Measurements from ENCODE around the gene ADAP1. TPM values are rescaled to one million over a fixed set of nuclear protein-coding genes. Genes with fewer than 3 reads are reported as not detected.

Gene ADAP1
- total RNA-seq, 1 donor from 2014 or later, result 1.6 TPM

DNA sequence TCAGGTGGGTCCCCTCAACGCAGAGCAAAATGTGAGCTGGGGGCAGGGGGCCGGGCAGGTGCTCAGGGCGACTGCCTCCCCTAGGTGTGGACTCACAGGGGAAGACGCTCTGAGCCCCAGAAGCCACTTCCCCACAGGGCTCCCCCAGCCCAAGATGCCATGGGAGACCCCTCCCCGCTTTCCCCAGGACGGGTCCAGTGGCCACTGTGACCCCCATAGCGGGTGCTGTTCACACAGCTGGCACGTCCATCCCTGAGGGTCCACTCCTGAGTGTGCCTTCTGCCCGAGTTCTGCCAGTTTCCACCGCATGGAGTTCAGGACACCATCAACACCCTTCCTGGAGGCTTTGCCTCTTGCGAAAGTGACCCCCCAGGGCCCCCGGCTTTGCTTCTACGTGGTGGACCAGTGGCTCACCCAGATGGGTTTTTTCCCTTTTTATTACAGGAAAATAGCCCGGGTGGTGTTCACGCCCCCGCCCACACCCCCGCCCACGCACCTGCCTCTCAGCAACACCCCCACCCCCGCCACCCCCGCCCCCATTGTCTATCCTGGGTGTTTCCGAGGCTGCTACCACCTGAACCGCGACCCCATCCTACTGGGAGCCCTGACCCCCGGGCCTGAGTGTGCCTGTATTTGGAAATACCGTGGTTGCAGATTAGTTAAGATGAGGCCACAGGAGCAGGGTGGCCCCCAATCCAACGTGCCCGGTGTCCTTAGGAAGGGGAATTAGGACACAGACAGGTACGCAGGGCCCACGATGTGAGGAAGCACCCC, 32.0 kb downstream of the ADAP1 start:
- no peak for DNase-seq

DNA sequence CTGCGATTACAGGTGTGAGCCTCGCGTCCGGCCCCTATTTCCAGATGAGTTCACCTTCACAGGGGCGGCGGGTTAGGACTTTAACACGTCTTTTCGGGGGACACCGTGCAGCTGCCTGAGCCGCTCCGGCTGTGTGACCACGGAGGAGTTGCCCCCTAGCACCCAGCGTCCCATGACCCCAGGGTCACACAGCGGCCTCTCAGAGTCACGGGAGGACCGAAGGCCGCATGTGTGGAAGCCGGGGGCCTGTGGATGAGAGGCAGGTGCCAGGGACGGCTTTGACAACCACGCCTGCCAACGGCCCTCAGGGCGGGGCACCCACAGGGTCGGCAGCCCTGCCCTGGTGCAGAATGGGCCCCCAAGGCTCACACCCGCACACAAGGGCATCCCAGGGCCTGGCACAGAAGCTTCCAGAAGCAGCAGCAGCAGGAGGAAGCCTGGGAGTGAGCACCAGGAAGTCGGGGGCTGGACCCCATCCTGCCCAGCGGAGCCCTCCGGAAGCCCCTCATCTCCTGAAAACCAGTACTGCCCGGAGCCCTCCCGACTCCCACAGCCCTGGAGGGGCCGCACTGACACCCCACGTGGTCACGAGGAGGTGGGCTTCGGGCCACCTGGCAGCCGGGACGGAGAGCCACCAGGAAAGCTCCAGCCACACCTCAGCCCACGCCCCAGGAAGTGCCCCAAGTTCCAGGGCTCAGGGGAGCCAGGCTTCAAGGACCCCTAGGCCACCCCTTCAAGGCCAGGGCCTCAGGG, 32.7 kb downstream of the ADAP1 start:
- no peak for DNase-seq

DNA sequence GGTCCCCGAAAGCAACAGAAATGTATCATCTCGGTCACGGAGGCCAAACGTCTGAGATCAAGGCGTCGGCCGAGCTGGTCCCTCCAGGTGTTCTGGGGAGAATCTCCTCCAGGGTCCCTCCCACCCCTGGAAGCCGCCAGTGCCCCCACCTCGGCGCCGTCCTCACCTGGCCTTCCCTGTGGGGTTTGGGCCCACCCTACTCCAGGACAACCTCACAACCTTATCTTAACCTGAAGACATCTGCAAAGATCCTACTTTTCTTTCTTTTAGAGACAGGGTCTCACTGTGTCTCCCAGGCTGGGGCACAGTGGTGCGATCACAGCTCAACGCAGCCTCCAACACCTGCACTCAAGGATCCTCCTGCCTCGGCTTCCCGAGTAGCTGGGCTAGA, 33.4 kb downstream of the ADAP1 start:
- DNase-seq, result no peak

DNA sequence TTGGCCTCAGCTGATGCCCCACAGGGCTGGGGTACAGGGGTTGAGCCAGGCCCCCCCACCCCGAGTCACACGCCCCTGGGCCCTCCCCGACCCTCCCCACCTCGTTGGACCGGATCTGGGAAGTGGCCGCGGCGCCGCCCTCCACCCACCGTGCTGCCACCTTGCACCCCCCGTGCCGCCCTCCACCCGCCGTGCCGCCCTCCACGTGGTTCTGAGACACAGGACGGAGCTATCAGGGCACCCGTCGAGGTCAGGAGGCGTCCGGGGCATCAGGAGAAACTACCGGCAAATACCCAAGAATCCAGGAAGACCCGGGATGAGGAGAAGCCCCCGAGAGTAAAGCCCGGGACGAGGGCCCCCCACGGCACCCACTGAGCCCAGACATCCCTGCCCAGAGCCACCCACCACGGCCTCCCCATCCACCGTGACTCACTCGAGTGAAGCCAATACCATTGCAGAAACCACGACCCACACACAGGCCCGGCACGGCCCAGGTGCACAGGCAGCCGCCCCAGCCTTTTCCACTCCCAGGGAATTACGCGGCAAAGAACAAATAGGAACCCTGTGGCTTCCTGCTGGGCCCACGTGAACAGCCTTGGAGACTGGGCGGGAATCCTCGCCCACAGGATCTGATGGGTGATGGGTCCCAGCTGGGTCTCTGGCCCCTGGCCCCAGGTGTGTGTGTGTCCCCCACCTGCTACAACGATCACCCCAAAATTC, 34.0 kb downstream of the ADAP1 start:
- no peak for DNase-seq

DNA sequence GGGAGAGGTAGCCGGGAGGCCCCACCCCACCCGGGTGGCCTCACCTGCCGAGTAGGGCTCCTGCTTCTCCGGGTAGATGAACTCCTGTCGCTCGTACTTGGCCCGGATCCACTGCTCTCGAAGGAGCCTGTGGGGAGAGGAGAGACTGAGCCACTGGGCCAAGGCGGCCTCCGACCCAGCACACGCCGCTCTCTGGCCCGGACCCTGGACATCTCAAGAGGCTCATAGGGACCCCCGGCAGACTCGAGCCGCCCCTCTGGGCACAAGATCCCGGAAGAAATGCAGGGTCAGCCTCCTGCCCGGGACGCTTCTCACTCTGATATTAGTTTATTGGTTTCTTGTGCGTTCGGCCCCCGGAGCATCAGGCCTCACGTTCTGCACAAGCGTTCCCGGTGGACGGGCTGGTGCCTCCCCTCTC, 34.5 kb downstream of the ADAP1 start:
- no peak for DNase-seq

DNA sequence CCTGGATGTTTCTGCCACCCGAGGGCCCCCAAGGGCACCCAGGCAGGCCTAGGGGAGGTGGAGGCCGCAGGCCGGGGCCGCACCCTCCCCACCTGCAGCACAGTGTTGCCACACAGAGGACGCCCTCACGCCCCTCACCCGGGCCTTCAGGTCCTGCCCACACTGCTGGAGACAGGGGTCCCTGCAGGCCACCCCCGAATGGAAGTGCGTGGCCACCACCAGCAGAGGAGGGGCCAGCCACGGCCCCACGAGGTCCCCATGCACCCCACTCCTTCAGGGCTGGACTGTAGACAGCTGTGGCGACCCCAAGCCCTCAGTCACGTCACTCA, 35.4 kb downstream of the ADAP1 start:
- no peak for DNase-seq

DNA sequence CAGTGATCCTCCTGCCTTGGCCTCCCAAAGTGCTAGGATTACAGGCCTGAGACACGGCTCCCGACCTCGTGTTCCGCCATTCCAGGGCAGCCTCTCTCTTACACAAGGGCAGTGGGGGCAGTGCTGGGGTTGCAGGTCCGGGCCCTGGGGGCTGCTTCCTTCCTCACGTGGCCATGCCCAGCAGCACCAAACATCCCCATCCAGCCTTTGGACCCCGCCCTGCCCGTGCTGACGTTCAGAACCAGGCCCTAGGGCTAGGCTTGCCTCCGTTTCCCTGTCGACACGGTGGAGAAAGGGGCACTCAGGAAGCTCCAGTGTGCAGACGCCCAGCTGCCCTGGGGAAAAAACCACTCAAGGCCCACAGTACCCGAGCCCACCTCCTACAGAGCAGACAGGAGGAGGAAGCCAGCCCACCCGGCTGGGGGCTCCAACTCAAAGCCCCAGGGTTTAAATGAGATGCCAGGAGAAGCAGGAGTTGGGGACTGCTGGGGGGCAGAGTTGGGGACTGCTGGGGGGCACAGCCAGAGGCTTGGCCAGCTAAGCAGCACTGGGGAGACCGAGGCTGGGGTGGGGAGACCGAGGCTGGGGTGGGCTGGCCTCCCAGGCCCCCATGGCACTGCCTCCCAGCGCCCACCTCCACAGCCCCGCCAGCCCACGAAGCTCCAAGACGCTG, 35.9 kb downstream of the ADAP1 start:
- no peak for DNase-seq

DNA sequence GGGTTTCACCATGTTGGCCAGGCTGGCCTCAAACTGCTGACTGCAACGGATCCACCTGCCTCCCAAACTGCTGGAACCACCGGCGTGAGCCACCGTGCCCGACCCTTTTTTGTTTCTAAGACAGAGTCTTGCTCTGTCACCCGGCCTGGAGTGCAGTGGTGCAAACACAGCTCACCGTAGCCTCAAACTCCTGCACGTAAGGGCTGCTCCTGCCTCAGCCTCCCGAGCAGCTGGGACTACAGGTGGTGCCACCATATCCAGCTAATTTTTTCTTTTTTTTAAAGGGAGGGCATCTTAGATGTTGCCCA, 36.4 kb downstream of the ADAP1 start:
- no peak for DNase-seq

DNA sequence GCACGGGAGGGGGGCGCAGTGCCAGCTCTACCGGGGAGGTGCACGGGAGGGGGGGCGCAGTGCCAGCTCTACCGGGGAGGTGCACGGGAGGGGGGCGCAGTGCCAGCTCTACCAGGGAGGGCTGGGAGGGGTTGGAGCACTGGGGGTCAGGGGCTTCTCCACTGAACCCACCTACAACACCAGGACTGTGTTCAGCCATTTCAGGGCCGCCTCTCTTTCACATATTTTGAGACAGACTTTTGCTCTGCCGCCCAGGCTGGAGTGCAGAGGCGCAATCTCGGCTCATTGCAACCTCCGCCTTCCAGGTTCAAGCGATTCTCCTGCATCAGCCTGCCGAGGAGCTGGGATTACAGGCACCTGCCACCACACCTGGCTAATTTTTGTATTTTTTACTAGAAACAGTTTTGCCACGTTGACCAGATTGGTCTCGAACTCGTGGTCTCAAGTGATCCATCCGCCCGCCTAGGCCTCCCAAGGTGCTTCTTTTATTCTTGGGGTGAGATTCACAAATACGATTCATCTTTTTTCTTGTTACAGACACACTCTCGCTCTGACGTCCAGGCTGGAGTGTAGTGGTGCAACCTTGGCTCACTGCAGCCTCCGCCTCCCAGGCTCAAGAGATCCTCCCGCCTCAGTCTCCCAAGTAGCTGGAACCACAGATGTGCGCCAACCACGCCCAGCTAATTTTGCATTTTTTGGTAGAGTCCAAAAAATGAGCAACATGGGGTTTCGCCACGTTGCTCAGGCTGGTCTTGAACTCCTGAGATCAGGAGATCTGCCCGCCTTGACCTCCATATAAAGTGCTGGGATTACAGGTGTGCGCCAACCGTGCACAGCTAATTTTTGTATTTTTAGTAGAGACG, 37.0 kb downstream of the ADAP1 start:
- DNase-seq, result no peak

DNA sequence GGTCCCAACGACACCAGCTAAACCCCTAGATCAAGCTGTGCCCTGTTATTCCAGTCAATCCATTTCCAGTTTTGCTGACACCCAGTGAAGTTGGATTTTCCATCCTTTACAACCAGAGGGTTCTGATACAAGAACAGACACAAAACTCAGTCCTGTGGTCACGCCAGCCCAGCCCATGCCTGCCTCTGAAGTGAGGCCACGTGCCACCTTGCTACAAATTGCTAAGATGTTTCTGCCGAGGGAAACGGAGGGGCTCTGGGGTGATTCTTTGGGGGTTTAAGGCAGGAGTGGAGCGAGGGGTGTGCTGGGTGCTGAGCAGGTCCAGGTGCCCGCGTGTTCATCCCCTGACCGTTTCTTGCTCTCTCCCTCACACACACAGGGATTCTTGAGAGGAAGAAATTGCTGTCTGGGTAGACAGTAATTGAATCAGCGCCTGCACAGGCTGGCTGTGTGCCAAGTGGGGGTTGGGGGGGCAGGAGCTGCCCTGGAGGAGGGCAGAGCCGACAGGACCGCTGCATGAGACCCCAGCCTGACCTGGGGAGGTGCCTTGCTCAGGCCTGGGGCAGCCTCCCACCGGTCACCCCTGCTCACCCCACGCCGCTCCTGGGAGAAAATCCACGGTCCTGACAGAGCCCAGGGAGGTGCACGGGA, 38.1 kb downstream of the ADAP1 start:
- peak; percentile 34 for DNase-seq

DNA sequence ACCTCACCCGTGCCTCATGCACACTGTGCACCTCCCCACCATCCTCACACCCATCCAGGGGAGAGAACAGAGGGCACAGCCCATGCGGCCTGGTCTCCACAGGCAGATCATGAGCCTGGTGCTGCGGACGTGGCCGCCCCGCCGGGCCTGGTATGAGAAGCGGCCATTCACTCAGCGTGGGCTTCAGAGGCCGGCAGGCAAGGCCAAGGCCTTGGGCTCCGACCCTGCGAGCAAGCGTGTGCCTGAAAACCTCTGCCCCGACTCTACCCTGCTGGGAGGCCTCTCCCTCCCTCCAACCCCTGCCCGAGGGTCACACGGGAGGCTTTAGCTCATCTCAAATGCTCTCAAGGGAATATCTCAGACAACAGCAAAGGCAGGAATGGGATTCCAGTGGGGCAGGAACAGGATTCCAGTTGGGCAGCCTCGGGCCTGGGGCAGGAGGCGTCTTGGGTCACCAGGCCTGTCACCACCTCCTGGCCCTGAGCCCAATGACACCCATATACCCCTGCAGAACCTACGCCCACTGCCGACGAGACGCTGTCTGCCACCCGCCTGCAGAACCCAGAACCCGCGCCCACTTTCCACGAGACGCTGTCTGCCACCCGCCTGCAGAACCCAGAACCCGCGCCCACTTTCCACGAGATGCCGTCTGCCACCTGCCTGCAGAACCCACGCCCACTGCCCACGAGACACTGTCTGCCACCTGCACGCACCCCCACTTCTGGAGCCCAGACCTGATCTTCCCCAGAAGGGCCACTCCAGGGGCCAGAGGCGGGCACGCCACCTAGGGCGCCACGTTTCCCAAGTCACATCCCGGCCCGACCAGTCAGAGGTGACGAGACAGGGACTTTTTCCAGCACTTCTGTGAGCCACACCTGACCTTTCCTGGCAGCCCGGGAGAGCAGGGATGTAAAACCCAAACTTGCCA, 38.9 kb downstream of the ADAP1 start:
- no peak for DNase-seq

DNA sequence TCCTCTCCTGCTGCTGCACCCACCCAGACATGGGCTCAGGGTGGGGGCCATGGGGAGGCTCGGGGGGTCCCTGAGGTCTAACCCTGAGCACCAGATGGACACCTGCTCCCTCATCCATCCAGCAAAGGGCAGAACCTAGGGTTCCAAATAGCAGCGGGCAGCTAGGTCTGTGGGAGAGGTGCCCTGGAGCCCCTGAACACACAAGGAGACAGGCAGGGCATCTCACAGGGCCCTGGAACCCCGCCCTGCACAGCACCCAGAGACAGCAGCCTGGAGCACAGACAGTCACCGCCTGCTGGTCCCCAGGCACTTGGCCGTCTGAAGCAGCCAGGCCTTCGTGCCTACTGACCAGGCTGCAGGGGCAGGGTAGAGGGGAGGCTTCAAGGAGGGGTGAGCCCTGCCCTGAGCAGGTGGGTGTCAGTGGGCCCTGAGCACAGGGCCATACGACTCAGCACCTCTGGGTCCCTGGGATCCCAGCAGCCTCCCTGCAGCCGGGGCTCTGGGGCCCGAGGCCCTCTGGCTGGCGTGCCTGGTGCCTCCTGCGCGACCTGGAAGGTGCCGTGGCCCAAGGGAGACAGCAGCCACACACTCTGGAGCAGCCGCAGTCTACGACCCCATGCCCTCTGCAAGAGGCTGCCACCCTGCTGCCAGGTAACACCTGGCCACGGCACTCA, 39.8 kb downstream of the ADAP1 start:
- DNase-seq, result no peak

DNA sequence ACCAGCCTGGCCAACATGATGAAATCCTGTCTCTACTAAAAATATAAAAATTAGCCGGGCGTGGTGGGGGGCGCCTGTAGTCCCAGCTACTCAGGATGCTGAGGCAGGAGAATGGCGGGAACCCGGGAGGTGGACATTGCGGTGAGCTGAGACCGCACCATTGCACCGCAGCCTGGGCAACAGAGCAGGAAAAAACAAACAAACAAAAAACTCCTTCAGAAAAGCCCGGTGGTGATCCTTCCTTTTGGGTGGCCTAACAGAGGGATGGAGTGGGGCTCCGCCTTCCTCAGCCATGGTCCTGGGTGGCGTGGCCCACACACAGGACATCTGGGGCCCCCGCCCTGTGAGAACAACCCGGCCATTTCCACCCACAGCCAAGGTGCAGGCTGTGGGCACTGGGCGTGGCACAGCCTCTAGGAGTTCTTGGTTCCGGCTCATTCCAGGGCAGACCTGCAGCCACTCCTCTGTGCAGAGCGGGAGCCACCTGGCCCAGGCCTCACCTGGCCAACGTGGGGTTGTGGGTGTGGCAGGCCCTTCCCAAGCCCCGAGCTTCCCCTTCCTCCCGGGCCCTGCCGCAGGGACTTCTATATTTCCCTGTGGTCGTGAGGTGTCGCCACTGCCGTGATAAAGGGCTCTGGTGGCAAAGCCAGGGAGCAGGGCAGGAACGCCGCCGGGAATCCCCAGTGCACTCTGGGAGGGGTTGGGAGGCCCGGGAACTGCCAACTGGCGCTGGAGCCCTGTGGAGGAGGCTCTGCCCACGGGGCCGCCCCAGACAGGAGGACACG, 40.6 kb downstream of the ADAP1 start:
- DNase-seq, result no peak

DNA sequence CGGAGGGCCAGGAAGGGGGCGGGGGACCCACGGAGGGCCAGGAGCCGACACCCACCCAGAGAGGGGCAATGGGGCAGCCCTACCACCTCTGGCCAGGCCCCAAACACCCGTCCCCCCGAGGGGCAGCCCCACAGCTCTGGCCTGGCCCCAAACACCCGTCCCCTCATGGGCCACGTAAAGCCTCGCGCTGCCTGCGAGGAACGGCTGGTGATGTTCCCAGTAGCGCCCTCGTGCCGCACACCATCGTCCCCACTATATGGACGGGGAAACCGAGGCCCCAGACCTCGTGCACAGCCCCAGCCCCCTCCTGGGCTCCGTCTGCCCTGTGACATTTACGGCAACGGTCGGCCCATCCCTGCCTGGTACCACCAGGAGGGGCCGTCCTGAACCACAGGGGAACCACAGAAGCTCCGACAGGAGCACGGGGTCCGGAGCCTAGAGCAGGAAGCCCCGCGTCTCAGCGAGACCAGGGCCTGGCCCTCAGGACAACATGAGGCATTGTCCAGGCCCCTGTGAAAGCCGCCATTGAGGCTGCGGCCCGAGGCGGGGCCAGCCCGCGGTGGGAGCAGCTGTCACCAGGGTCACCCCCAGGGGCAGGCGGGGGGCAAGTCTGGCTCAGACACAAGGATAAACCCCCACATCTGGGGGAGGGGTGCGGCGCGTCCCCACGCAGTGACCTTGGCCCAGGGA, 42.5 kb downstream of the ADAP1 start:
- DNase-seq, result no peak

DNA sequence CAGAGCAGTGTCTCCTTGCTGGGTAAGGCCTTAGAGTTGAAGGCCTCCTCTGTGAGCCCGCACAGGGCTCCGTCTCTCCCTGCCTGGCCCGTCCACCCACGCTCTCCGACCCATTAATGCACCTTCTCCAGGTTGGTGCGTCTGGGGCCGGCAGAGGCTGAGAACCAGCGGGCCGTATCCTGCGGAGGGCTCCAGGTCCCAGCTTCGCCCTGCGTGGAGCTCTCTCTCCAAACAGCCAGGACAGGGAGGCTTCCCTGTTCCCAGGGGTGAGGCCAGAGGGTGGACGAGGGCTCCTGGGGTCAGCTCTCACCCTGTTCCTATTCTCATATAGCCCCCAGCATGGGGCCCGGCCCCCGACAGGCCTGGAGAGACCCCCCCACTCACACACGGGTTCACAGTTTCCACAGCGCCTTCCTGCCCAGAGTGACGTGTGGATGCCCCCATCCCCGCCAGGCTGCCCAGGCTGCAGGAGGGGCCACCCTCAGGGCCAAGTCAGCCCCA, 43.5 kb downstream of the ADAP1 start:
- no peak for DNase-seq

DNA sequence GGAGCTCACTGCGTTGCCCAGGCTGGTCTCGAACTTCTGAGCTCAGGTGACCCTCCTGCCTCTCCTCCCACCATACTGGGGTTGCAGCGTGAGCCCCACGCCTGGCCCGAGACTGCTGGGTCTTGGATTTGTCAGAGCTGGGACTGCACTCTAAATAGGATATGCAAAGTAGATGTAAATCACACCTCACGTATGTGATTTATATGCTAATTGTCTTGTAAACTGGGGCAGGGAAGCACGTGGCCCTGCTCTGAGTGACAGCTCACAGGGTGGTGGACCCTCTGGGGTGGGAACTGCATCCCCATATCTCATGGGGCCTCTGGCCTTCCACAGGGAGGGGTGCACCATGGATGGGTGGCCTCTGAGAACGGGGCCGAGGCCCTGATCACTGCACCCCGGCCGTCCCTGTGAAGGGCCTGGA, 44.0 kb downstream of the ADAP1 start:
- DNase-seq, result no peak

DNA sequence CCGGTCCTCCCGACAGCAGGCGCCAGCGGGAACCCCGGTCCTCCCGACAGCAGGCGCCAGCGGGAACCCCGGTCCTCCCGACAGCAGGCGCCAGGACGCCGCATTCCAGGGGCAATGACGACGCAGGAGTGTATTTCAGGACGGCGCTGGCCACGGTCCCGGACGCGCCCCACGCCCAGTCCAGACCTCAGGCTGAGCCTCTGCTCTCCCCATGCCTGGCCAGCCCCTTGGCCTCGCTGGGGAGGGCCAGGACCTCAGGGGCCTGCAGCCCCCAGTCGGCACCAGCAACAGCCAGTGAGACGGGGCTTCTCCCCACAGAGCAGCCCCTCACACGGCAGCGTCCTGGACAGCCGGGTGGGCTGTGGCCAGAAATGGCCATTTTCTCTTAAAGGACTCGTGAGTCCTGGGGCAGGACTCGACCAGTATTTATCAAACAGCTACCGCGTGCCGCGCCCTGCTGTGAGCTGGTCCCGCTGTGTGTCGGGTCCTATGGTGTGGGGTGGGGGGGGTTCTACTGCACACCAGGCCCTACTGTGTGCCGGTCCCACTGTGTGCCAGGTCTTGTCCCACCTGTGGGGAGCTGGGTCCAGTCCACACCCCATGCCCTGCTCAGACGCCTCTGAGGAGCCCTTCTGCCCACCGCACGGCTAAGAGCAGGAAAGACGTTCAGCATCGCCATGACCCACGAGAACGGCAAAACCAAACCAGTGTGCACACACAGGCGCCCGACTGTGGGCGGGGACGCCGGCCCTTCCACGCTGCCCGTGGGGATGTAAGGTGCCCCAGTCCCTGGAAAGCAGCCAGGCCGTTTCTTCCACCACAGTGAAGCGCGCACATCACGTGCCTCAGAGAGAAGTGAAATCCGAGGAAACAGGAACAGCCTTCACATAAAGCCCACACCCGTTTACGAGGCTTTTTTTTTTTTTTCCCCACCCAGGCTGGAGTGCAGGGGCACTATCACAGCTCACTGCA, 44.8 kb downstream of the ADAP1 start:
- peak; percentile 43 for DNase-seq

All from tongue (tissue), 2 donors.